Transverse colon (tissue), 3 donors: ENCODE results near the gene DMD.

Experiments used
- EP300 ChIP-seq: sonication (generic); formaldehyde crosslinking; IDR thresholded peaks from one replicate; pipeline ENCODE4 v1.6.1; 2017; ENCODE audit warnings: antibody characterized with exemption, low read depth
- POLR2A ChIP-seq: fragments of 450-650 bp; IDR thresholded peaks from one replicate; pipeline ENCODE4 v1.6.1; 2016; ENCODE audit warnings: antibody characterized with exemption, mild to moderate bottlenecking, moderate library complexity
- TF ChIP-seq, protein P1 (sequence below), 5 experiments: fragments of 200-600 bp in 3 of 5; fragments of 450-650 bp in 2 of 5; sonication (generic) in 3 of 5; IDR thresholded peaks; 1 replicate in 2 of 5; 2 replicates in 3 of 5; pipeline ENCODE4 v1.5.1; 2016 to 2017; ENCODE audit warnings: antibody characterized with exemption in 5 of 5, inconsistent platforms in 3 of 5, mild to moderate bottlenecking in 2 of 5, moderate library complexity in 1 of 5

GRCh38 chrX:31934015-31934414 lies 1277.3 kb downstream of the DMD start:
- TF ChIP-seq, protein P1, sequence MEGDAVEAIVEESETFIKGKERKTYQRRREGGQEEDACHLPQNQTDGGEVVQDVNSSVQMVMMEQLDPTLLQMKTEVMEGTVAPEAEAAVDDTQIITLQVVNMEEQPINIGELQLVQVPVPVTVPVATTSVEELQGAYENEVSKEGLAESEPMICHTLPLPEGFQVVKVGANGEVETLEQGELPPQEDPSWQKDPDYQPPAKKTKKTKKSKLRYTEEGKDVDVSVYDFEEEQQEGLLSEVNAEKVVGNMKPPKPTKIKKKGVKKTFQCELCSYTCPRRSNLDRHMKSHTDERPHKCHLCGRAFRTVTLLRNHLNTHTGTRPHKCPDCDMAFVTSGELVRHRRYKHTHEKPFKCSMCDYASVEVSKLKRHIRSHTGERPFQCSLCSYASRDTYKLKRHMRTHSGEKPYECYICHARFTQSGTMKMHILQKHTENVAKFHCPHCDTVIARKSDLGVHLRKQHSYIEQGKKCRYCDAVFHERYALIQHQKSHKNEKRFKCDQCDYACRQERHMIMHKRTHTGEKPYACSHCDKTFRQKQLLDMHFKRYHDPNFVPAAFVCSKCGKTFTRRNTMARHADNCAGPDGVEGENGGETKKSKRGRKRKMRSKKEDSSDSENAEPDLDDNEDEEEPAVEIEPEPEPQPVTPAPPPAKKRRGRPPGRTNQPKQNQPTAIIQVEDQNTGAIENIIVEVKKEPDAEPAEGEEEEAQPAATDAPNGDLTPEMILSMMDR (IDR thresholded peaks at IDR 0.05): no peak
- no peak for TF ChIP-seq EP300
- TF ChIP-seq POLR2A: no peak
